Lower lobe of right lung (tissue), 2 donors: ENCODE measurements around the gene PLD2. TPM values are rescaled to one million over a fixed set of nuclear protein-coding genes. Genes with fewer than 3 reads are reported as not detected.

Experiments
- ATAC-seq, 2 donors: fragments of 200-7000 bp; cut with Tn5 transposase; one replicate each; pipeline ENCODE4 v1.9.1; 2020 to 2022; ENCODE audit warnings: mild to moderate bottlenecking in 2 of 2, moderate library complexity in 2 of 2
- DNase-seq: peaks from one replicate; pipeline ENCODE4 v3.0.0-alpha.2; 2020
- H3K27ac ChIP-seq: fragments of 200-600 bp; one replicate; pipeline ENCODE4 v1.8.0; 2022
- H3K27me3 ChIP-seq: fragments of 200-600 bp; one replicate; pipeline ENCODE4 v1.8.0; 2022; ENCODE audit warnings: low read depth
- H3K36me3 ChIP-seq: fragments of 200-600 bp; one replicate; pipeline ENCODE4 v1.8.0; 2022; ENCODE audit warnings: mild to moderate bottlenecking
- H3K4me1 ChIP-seq: fragments of 200-600 bp; one replicate; pipeline ENCODE4 v1.8.0; 2022
- H3K4me3 ChIP-seq: fragments of 200-600 bp; one replicate; pipeline ENCODE4 v1.8.0; 2022; ENCODE audit warnings: mild to moderate bottlenecking
- H3K9me3 ChIP-seq: fragments of 200-600 bp; one replicate; pipeline ENCODE4 v1.8.0; 2022
- intact Hi-C: fragments of 100-400 bp; cut with DNase I; formaldehyde crosslinking; loops from one replicate; pipeline ENCODE4 v1.11.0; 2022
- total RNA-seq: library from RNA; stranded (reverse); fragmentation: NEBNext Ultra II Directional; extraction: Animal tissue kit (Norgen Biotek cat#: 25700); gene quantifications from one replicate; pipeline ENCODE4 v1.2.1, GENCODE V29; 2021
- TF ChIP-seq, protein P1 (sequence below): fragments of 200-600 bp; IDR thresholded peaks from one replicate; pipeline ENCODE4 v1.8.0; 2022; ENCODE audit warnings: antibody characterized with exemption, mild to moderate bottlenecking
- donor health status: DM: no; HTN: yes; CAD: no; lungs with severe emphysema.

PLD2 gene
- total RNA-seq, 1 donor from 2014 or later = 38.4 TPM

GRCh38 chr17:4766723-4767122 lies 40.2 kb upstream of the PLD2 start:
- no peaks in the 10 kb centered on the region for H3K27me3 ChIP-seq
- no peaks in the 10 kb centered on the region for H3K36me3 ChIP-seq
- TF ChIP-seq, protein P1, sequence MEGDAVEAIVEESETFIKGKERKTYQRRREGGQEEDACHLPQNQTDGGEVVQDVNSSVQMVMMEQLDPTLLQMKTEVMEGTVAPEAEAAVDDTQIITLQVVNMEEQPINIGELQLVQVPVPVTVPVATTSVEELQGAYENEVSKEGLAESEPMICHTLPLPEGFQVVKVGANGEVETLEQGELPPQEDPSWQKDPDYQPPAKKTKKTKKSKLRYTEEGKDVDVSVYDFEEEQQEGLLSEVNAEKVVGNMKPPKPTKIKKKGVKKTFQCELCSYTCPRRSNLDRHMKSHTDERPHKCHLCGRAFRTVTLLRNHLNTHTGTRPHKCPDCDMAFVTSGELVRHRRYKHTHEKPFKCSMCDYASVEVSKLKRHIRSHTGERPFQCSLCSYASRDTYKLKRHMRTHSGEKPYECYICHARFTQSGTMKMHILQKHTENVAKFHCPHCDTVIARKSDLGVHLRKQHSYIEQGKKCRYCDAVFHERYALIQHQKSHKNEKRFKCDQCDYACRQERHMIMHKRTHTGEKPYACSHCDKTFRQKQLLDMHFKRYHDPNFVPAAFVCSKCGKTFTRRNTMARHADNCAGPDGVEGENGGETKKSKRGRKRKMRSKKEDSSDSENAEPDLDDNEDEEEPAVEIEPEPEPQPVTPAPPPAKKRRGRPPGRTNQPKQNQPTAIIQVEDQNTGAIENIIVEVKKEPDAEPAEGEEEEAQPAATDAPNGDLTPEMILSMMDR = no peak
- H3K27ac ChIP-seq = peak overlapping the region; percentile 60
- peaks cover 17% of the 10 kb centered on the region for H3K4me1 ChIP-seq
- H3K4me3 ChIP-seq = no peak overlapping the region
- no peaks in the 10 kb centered on the region for H3K9me3 ChIP-seq
- intact Hi-C loops = no loop called here
- DNase-seq = no peak
- ATAC-seq = peak; percentile 13 to 42

DNA sequence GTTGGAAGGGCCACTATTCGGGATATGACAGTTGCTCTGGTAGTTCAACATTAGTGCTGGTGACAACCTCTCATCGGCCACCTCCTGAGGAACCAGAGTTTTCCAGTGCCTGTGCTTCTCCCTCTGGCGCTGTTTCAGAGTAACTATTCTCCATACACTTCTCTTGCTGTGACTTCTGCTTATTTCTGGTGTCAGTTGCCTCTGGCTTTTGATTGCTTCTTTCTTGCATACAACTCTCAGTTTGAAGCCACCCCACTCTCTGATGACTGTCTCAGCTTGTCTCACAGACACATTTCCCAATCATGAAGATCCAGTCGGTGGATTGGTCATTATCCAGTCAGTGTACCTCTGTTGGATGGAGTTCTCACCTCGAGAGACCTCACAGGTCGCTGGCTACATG lies 38.7 kb upstream of the PLD2 start:
- ATAC-seq = peak; percentile 17 to 30
- TF ChIP-seq, protein P1 = no peak
- peaks cover 17% of the 10 kb centered on the region for H3K4me1 ChIP-seq
- H3K27me3 ChIP-seq = no peaks in the 10 kb centered on the region
- intact Hi-C loops = no loop called here
- H3K36me3 ChIP-seq = no peaks in the 10 kb centered on the region
- no peaks in the 10 kb centered on the region for H3K9me3 ChIP-seq
- DNase-seq = no peak
- no peak overlapping the region for H3K27ac ChIP-seq
- no peak overlapping the region for H3K4me3 ChIP-seq

DNA sequence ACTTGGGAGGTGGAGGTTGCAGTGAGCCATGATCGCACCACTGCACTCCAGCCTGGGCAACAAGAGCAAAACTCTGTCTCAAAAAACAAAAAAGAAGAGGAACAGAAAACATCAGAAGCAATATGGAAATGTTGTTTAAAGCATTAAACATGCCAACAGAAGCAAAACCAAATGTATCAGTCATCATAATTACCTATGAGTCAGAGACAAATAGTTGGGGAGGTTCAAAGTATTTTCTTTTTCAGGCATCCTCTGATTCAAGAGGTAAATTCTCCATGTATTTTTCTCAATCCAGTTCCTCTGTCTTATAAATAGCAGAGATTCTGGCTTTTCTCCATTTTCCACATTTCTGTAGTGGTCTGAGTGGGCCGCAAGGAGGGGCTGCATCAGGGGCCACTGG lies 37.3 kb upstream of the PLD2 start:
- ATAC-seq = no peak
- Histone ChIP-seq H3K27ac (no peak overlapping the region), H3K4me1 (peaks cover 9% of the 10 kb centered on the region), H3K27me3 (no peaks in the 10 kb centered on the region), H3K4me3 (no peak overlapping the region), H3K36me3 (no peaks in the 10 kb centered on the region), H3K9me3 (no peaks in the 10 kb centered on the region)
- no peak for DNase-seq
- intact Hi-C loops = no loop called here
- TF ChIP-seq, protein P1 = no peak

- H3K4me1 ChIP-seq = peaks cover 9% of the 10 kb centered on the region
- intact Hi-C loops = no loop called here
- DNase-seq (no peak), ATAC-seq (no peak)
- H3K9me3 ChIP-seq = no peaks in the 10 kb centered on the region
- H3K36me3 ChIP-seq = no peaks in the 10 kb centered on the region
- H3K27ac ChIP-seq = no peak within 1 kb of the TSS
- TF ChIP-seq, protein P1 = no peak
- H3K27me3 ChIP-seq = no peaks in the 10 kb centered on the region
- no peak within 1 kb of the TSS for H3K4me3 ChIP-seq
Observed at GRCh38 chr17:4771519-4772234, 35.3 kb upstream of the PLD2 start, which contains the start of gene TM4SF5. TM4SF5 (plus strand) TSS chr17:4771886; CDS start chr17:4771923, 37 bp downstream.

GRCh38 chr17:4772235-4772613 lies 34.7 kb upstream of the PLD2 start:
- Histone ChIP-seq H3K27me3 (no peaks in the 10 kb centered on the region), H3K4me3 (no peak overlapping the region), H3K9me3 (no peaks in the 10 kb centered on the region), H3K27ac (no peak overlapping the region), H3K4me1 (peaks cover 9% of the 10 kb centered on the region), H3K36me3 (no peaks in the 10 kb centered on the region)
- DNase-seq (no peak), ATAC-seq (no peak)
- TF ChIP-seq, protein P1 = no peak
- intact Hi-C loops = no loop called here
